Mesenchymal stem cell (in vitro differentiated cells and primary cell): ENCODE measurements around the gene PFKFB4.
A peak's percentile ranks its signal among the peaks of the same experiment; 100 is the strongest.

Experiments
- DNase-seq: peaks from one replicate; pipeline ENCODE4 v3.0.0-alpha.2; 2013
- H2AFZ ChIP-seq: one replicate; pipeline ENCODE4 v1.6.1; 2013; ENCODE audit warnings: low read depth, mild to moderate bottlenecking, control low read depth, inconsistent platforms, low read length, moderate library complexity
- H2AK5ac ChIP-seq: 2 replicates; pipeline ENCODE4 v1.6.1; 2013; ENCODE audit warnings: low read length, moderate library complexity, mild to moderate bottlenecking, inconsistent platforms; ENCODE audit not compliant: severe bottlenecking
- H2BK120ac ChIP-seq: one replicate; pipeline ENCODE4 v1.6.1; 2013; ENCODE audit warnings: low read depth, mild to moderate bottlenecking, inconsistent platforms, low read length, moderate library complexity
- H2BK12ac ChIP-seq, 2 experiments: one replicate each; pipeline ENCODE4 v1.6.1; 2013; ENCODE audit warnings: inconsistent platforms in 2 of 2, low read length in 2 of 2, mild to moderate bottlenecking in 2 of 2, moderate library complexity in 2 of 2, control low read depth in 1 of 2
- H2BK15ac ChIP-seq: one replicate; pipeline ENCODE4 v1.6.1; 2013; ENCODE audit warnings: mild to moderate bottlenecking, low read depth, inconsistent platforms; ENCODE audit not compliant: poor library complexity, severe bottlenecking
- H2BK5ac ChIP-seq: 2 replicates; pipeline ENCODE4 v1.6.1; 2013; ENCODE audit warnings: low read depth, mild to moderate bottlenecking, low read length, control low read depth, inconsistent platforms; ENCODE audit not compliant: poor library complexity, severe bottlenecking
- H3K14ac ChIP-seq, 2 experiments: one replicate each; pipeline ENCODE4 v1.6.1; 2013; ENCODE audit warnings: inconsistent platforms in 2 of 2, low read length in 2 of 2, control low read depth in 1 of 2, mild to moderate bottlenecking in 1 of 2, moderate library complexity in 1 of 2
- H3K18ac ChIP-seq, 2 experiments: one replicate each; pipeline ENCODE4 v1.6.1; 2013; ENCODE audit warnings: inconsistent platforms in 2 of 2, low read length in 2 of 2, control low read depth in 1 of 2, low read depth in 1 of 2, mild to moderate bottlenecking in 1 of 2
- H3K23ac ChIP-seq, 2 experiments: one replicate each; pipeline ENCODE4 v1.6.1; 2013; ENCODE audit warnings: inconsistent platforms in 2 of 2, low read length in 2 of 2, mild to moderate bottlenecking in 2 of 2, moderate library complexity in 2 of 2, control low read depth in 1 of 2
- H3K27ac ChIP-seq: 2 replicates; pipeline ENCODE4 v1.5.1; 2013; ENCODE audit warnings: mild to moderate bottlenecking, moderate library complexity, low read length, control low read depth, inconsistent platforms; ENCODE audit not compliant: poor library complexity, severe bottlenecking
- H3K27me3 ChIP-seq, 2 experiments: 2 replicates each; pipeline versions ENCODE4 v1.6.1 to v1.7.0; 2013; ENCODE audit warnings: low read length in 2 of 2, mild to moderate bottlenecking in 2 of 2, moderate library complexity in 2 of 2, control low read depth in 1 of 2, inconsistent platforms in 1 of 2; ENCODE audit not compliant: control insufficient read depth in 1 of 2, insufficient read depth in 1 of 2
- H3K36me3 ChIP-seq, 2 experiments: 2 replicates each; pipeline versions ENCODE4 v1.6.1 to v1.7.0; 2013; ENCODE audit warnings: low read length in 2 of 2, control low read depth in 1 of 2, inconsistent platforms in 1 of 2, low read depth in 1 of 2, mild to moderate bottlenecking in 1 of 2; ENCODE audit not compliant: insufficient read depth in 2 of 2, control insufficient read depth in 1 of 2
- H3K4ac ChIP-seq, 2 experiments: one replicate each; pipeline ENCODE4 v1.6.1; 2013; ENCODE audit warnings: inconsistent platforms in 2 of 2, low read length in 2 of 2, mild to moderate bottlenecking in 2 of 2, moderate library complexity in 2 of 2, control low read depth in 1 of 2, low read depth in 1 of 2
- H3K4me1 ChIP-seq: 2 replicates; pipeline ENCODE4 v1.6.1; 2013; ENCODE audit warnings: low read depth, low read length, control low read depth; ENCODE audit not compliant: control insufficient read depth, insufficient read depth
- H3K4me2 ChIP-seq: 2 replicates; pipeline ENCODE4 v1.6.1; 2013; ENCODE audit warnings: low read length, mild to moderate bottlenecking, inconsistent platforms; ENCODE audit not compliant: poor library complexity, severe bottlenecking
- H3K4me3 ChIP-seq, 2 experiments: 2 replicates each; pipeline versions ENCODE4 v1.5.1 to v1.7.0; 2013; ENCODE audit warnings: low read length in 2 of 2, mild to moderate bottlenecking in 2 of 2, control low read depth in 1 of 2, low read depth in 1 of 2; ENCODE audit not compliant: insufficient read depth in 1 of 2
- H3K79me1 ChIP-seq: replicated peaks from 2 replicates; pipeline ENCODE4 v1.6.1; 2013; ENCODE audit warnings: mild to moderate bottlenecking, control low read depth, low read length, inconsistent platforms; ENCODE audit not compliant: poor library complexity, severe bottlenecking
- H3K9ac ChIP-seq: 2 replicates; pipeline ENCODE4 v1.7.0; 2013; ENCODE audit warnings: mild to moderate bottlenecking, low read length, moderate library complexity
- H3K9me3 ChIP-seq: 2 replicates; pipeline ENCODE4 v1.7.0; 2013; ENCODE audit warnings: mild to moderate bottlenecking, low read length; ENCODE audit not compliant: control insufficient read depth
- H4K8ac ChIP-seq: one replicate; pipeline ENCODE4 v1.6.1; 2013; ENCODE audit warnings: inconsistent platforms, mild to moderate bottlenecking, low read length, moderate library complexity
- H4K91ac ChIP-seq: one replicate; pipeline ENCODE4 v1.6.1; 2013; ENCODE audit warnings: mild to moderate bottlenecking, low read length, inconsistent platforms
- WGBS: methylation state at CpG from one replicate; pipeline ENCODE4 v1.1.7; 2013; ENCODE audit warnings: mixed read lengths; 5-methylcytosine and 5-hydroxymethylcytosine counted together

Gene PFKFB4

DNA sequence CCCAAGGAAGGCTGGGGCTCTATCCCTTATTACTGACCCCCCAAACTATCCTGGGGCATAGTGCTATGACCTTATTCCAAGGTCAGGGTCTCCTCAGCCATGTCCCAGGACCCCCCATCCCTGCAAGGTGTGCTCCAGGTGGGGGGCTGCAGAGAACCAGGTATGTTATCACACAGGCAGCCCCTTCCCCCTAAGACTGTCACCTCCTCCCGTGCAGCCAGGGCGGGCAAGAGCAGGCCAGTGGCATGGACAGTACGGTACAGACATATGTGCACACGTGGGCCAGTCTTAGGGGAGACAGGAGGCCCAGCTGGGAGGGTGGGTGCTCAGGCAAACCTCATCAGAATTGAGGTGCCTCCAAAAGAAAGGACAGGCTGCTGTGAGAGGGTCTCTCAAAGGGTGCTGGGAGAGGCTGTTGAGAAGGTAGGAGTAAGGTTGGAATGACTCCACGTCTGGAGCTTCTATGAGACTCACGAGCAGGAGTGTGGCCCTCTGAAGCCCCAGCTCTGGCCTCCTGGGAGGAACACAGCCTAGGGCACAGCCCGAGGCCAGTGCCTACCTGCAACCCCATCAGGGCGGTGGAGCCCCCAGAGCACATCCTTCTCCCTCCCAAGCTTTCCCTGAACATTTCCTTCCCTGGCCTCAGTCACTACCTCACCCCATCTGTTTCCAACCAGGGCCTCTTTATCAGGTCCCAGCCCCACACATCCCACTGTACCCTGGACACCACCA, 40.2 kb upstream of the PFKFB4 start:
- Histone ChIP-seq H2AFZ (no peak overlapping the region), H2BK120ac (peak overlapping the region; percentile 82), H3K27me3 (no peaks in the 10 kb centered on the region), H3K23ac (no peak overlapping the region), H3K4me3 (no peak overlapping the region), H3K4me1 (peaks cover 90% of the 10 kb centered on the region), H2BK15ac (peak overlapping the region; percentile 15), H3K27ac (peak overlapping the region; percentile 91), H4K91ac (peak overlapping the region; percentile 48), H3K14ac (peak overlapping the region in 1 of 2 experiments; percentile 45), H2AK5ac (peak overlapping the region; percentile 92), H2BK12ac (peak overlapping the region; percentile 55 to 87), H3K79me1 (peaks cover 5% of the 10 kb centered on the region), H3K36me3 (peaks cover 36 to 63% of the 10 kb centered on the region in 2 experiments), H3K4me2 (no peak overlapping the region), H3K9ac (no peak overlapping the region), H3K9me3 (no peaks in the 10 kb centered on the region), H2BK5ac (peak overlapping the region; percentile 73), H3K18ac (peak overlapping the region; percentile 58 to 86), H3K4ac (peak overlapping the region; percentile 82 to 94), H4K8ac (peak overlapping the region; percentile 69)
- no peak for DNase-seq
- 94% methylated on average over 7 of the region's 8 CpGs for WGBS

DNA sequence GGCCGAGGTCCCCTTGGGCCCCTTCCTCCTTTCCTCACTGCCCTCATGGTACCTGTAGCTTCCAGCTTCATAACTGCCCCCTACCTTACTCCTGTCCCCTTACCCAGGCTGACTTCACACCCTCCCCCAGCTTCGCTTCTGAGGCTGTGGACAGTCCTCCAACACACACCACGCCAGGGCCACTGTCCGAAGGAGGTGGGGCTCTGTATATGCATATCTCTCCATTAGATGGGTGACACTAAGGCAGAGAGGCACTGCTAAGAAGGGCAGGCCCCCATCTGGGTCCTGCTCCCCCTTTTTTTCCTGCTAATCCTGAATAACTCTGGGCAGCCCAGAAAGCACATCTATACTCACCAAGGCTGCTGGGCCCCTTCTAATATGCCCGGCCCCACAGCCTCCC, 39.6 kb upstream of the PFKFB4 start:
- Histone ChIP-seq H4K91ac (peak overlapping the region; percentile 90), H3K9me3 (no peaks in the 10 kb centered on the region), H2BK5ac (peak overlapping the region; percentile 73), H2AFZ (no peak overlapping the region), H4K8ac (peak overlapping the region; percentile 33), H3K79me1 (peaks cover 5% of the 10 kb centered on the region), H3K4ac (peak overlapping the region; percentile 45 to 92), H2AK5ac (peak overlapping the region; percentile 92), H3K9ac (no peak overlapping the region), H2BK15ac (peak overlapping the region; percentile 53), H3K27me3 (no peaks in the 10 kb centered on the region), H3K14ac (no peak overlapping the region), H3K4me1 (peaks cover 94% of the 10 kb centered on the region), H2BK120ac (peak overlapping the region; percentile 65), H3K23ac (peak overlapping the region in 1 of 2 experiments; percentile 61), H3K36me3 (peaks cover 29 to 63% of the 10 kb centered on the region in 2 experiments), H3K18ac (peak overlapping the region; percentile 58 to 86), H3K4me2 (no peak overlapping the region), H3K27ac (peak overlapping the region; percentile 91), H2BK12ac (peak overlapping the region; percentile 87 to 98), H3K4me3 (no peak overlapping the region)
- no peak for DNase-seq
- WGBS, result 48% methylated on average over 5 of the region's 5 CpGs

DNA sequence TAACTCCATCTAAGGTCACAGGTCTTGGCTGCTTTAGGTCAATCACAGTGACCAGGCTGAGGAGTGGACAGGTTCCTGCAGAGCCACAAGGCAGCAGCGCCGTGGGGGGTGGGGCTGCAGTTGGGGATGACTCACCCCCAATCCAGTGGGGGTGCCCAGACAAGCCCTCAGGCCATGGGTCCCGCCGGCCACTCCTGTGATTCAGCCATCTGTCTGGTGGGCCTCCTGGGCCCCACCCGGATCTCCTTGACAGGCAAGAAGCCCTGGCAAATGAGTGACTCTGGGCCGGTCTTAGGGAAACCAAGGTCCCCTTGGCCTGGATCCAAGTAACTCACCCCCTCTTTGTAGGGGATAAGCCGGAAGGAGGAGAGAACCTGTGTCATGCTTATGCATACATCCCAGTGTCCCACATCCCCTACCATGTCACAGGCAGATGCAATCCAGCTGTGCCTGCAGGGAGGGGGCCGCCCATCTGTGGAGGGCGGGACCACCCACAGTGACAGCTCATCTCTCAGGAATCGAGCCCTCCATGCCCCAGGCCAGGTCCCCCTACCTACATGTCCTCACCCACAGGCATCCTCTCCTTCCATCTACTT, 39.0 kb upstream of the PFKFB4 start:
- no peak overlapping the region for H3K4me2 ChIP-seq
- peaks cover 1% of the 10 kb centered on the region for H3K79me1 ChIP-seq
- H3K4me1 ChIP-seq, result peaks cover 94% of the 10 kb centered on the region
- no peak overlapping the region for H2AFZ ChIP-seq
- peak overlapping the region; percentile 90 for H4K91ac ChIP-seq
- peak overlapping the region in 1 of 2 experiments; percentile 73 for H3K4me3 ChIP-seq
- no peak overlapping the region for H3K14ac ChIP-seq
- peak overlapping the region; percentile 92 for H2AK5ac ChIP-seq
- peak overlapping the region; percentile 55 to 92 for H3K4ac ChIP-seq
- H3K27me3 ChIP-seq, result no peaks in the 10 kb centered on the region
- peak overlapping the region; percentile 78 for H2BK120ac ChIP-seq
- peaks cover 24 to 63% of the 10 kb centered on the region in 2 experiments for H3K36me3 ChIP-seq
- peak overlapping the region; percentile 91 for H3K27ac ChIP-seq
- H2BK5ac ChIP-seq, result peak overlapping the region; percentile 73
- peak overlapping the region; percentile 85 to 98 for H2BK12ac ChIP-seq
- no peak overlapping the region for H3K9ac ChIP-seq
- peak; percentile 97 for DNase-seq
- peak overlapping the region; percentile 58 to 86 for H3K18ac ChIP-seq
- peak overlapping the region in 1 of 2 experiments; percentile 61 for H3K23ac ChIP-seq
- peak overlapping the region; percentile 55 for H2BK15ac ChIP-seq
- peak overlapping the region; percentile 33 for H4K8ac ChIP-seq
- no peaks in the 10 kb centered on the region for H3K9me3 ChIP-seq
- WGBS, result 4% methylated on average over 10 of the region's 10 CpGs

DNA sequence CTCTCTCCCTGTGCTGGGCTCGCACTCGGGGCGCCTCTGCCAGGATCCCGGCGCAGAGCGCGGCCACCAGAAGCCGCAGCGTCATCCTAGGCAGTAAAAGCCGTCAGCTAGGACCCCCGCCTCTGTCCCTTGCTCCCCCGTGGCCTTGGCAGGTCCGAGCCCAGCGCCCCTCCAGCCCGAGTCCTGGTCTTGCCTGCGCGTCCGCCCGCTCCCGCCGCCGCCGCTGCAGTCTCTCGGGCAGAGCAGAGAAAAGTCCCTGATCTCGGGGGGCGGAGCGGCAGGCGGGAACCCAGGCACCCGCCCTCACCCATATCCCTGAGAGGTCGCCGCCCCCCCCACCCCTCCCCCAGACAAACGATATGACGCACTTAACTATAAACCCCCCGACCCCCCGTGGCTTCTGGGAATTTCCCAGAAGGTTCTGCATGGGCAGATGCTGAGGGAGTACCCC, 38.5 kb upstream of the PFKFB4 start, which contains the start of gene COL7A1:
Gene COL7A1, minus strand, starts transcription at position 255 of the 451 bp plus-strand sequence. Its CDS starts 170 bp downstream, at position 85.
- peaks cover 19 to 63% of the 10 kb centered on the region in 2 experiments for H3K36me3 ChIP-seq
- H3K23ac ChIP-seq, result peak within 1 kb of the TSS in 1 of 2 experiments; percentile 61
- WGBS, result 13% methylated on average over 25 of the region's 35 CpGs
- peak within 1 kb of the TSS; percentile 75 for H3K9ac ChIP-seq
- peak within 1 kb of the TSS; percentile 92 for H2AK5ac ChIP-seq
- H3K4ac ChIP-seq, result peak within 1 kb of the TSS; percentile 82 to 92
- peak within 1 kb of the TSS; percentile 91 for H3K27ac ChIP-seq
- peaks cover 95% of the 10 kb centered on the region for H3K4me1 ChIP-seq
- H2BK5ac ChIP-seq, result peak within 1 kb of the TSS; percentile 73
- peak within 1 kb of the TSS; percentile 81 for H3K4me2 ChIP-seq
- H3K18ac ChIP-seq, result peak within 1 kb of the TSS; percentile 86 to 94
- peak within 1 kb of the TSS; percentile 85 to 98 for H2BK12ac ChIP-seq
- H3K4me3 ChIP-seq, result peak within 1 kb of the TSS; percentile 59 to 73
- peak within 1 kb of the TSS; percentile 78 for H2BK120ac ChIP-seq
- no peaks in the 10 kb centered on the region for H3K79me1 ChIP-seq
- peak within 1 kb of the TSS; percentile 55 for H2BK15ac ChIP-seq
- no peak for DNase-seq
- no peaks in the 10 kb centered on the region for H3K27me3 ChIP-seq
- peak within 1 kb of the TSS; percentile 49 for H4K8ac ChIP-seq
- peak within 1 kb of the TSS; percentile 90 for H4K91ac ChIP-seq
- peak within 1 kb of the TSS in 1 of 2 experiments; percentile 80 for H3K14ac ChIP-seq
- H2AFZ ChIP-seq, result no peak within 1 kb of the TSS
- H3K9me3 ChIP-seq, result no peaks in the 10 kb centered on the region
